Natural killer cell treated with Interleukin-12 subunit alpha and Interleukin-12 subunit beta and Interleukin-15 and Interleukin-18, amount 100 ng/mL, for 72 hours (primary cell): ENCODE measurements around the gene RAB3IL1. TPM values are rescaled to one million over a fixed set of nuclear protein-coding genes. Genes with fewer than 3 reads are reported as not detected.
"Not testable (repeated sequence)": the region's sequence is repeated elsewhere in the genome, so short reads cannot be mapped to it uniquely, and the experiment has no call there.

Experiments
- ATAC-seq, 2 donors: fragments of 150-1000 bp; cut with Tn5 transposase in 1 of 2; sonication (Bioruptor Pico), chemical (Tn5 transposase) in 1 of 2; 2 replicates each; pipeline ENCODE4 v1.10.0; 2021
- DNase-seq: peaks from one replicate; pipeline ENCODE4 v3.0.0; 2022; ENCODE audit warnings: low spot score
- H3K27ac Mint-ChIP-seq, 2 donors: 1 replicate in 1 of 2; 2 replicates in 1 of 2; pipeline ENCODE4 v1.8.0; 2022; ENCODE audit warnings: mixed read lengths in 2 of 2, mild to moderate bottlenecking in 1 of 2, moderate library complexity in 1 of 2
- H3K27me3 Mint-ChIP-seq, 2 donors: 1 replicate in 1 of 2; 2 replicates in 1 of 2; pipeline ENCODE4 v1.8.0; 2022; ENCODE audit warnings: mixed read lengths in 2 of 2
- H3K36me3 Mint-ChIP-seq: one replicate; pipeline ENCODE4 v1.8.0; 2022; ENCODE audit warnings: mixed read lengths
- H3K4me1 Mint-ChIP-seq, 2 donors: 1 replicate in 1 of 2; 2 replicates in 1 of 2; pipeline ENCODE4 v1.8.0; 2022; ENCODE audit warnings: low read depth in 2 of 2, mixed read lengths in 2 of 2, mild to moderate bottlenecking in 1 of 2
- H3K4me3 Mint-ChIP-seq: one replicate; pipeline ENCODE4 v1.8.0; 2022; ENCODE audit warnings: mixed read lengths
- H3K9me3 Mint-ChIP-seq: 2 replicates; pipeline ENCODE4 v1.8.0; 2022; ENCODE audit warnings: mixed read lengths
- total RNA-seq, 2 donors: library from RNA; stranded (reverse); gene quantifications; one replicate each; pipeline ENCODE4 v1.2.3, GENCODE V29; 2022

RAB3IL1 gene
- total RNA-seq, 2 donors from 2014 or later = not detected

DNA sequence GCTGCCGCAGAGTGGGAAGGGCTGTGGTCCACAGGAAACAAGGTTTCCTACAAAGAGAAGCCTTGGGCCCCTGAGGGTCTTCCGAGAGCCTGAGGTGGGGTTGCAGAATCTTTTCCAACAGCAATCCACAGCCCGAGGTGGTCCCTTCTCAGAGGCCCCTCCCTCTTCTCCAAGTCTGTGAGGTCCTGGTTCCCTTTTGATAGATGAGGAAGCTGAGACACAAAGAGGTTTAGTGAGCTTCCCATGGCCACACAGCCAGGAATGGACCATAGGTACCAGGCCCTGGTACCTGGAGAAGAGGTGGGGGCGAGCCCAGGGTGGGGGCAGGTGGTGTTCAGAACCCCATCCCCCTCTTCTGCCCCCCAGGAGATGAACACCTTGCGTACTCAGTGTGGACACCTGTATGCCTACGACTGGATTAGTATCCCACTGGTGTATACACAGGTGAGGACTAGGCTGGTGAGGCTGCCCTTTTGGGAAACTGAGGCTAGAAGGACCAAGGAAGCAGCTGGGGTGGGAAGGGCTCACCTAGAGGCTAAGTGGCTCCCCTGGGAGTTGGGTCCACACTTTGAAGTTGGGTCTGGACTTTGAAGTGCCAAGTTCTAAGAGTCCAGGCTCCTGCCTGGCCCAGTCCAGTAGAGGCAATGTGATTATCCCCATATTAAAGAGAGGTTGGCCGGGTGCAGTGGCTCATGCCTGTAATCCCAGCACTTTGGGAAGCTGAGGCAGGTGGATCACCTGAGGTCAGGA is 39.8 kb upstream of the RAB3IL1 start:
- Mint-ChIP-seq H3K27me3 (peaks cover 2 to 5% of the 10 kb centered on the region in 2 donors), H3K9me3 (no peaks in the 10 kb centered on the region), H3K36me3 (no peaks in the 10 kb centered on the region), H3K4me1 (peaks cover 11 to 24% of the 10 kb centered on the region in 2 donors), H3K4me3 (no peak overlapping the region), H3K27ac (no peak overlapping the region)
- DNase-seq (peak; percentile 57), ATAC-seq (no peak)

DNA sequence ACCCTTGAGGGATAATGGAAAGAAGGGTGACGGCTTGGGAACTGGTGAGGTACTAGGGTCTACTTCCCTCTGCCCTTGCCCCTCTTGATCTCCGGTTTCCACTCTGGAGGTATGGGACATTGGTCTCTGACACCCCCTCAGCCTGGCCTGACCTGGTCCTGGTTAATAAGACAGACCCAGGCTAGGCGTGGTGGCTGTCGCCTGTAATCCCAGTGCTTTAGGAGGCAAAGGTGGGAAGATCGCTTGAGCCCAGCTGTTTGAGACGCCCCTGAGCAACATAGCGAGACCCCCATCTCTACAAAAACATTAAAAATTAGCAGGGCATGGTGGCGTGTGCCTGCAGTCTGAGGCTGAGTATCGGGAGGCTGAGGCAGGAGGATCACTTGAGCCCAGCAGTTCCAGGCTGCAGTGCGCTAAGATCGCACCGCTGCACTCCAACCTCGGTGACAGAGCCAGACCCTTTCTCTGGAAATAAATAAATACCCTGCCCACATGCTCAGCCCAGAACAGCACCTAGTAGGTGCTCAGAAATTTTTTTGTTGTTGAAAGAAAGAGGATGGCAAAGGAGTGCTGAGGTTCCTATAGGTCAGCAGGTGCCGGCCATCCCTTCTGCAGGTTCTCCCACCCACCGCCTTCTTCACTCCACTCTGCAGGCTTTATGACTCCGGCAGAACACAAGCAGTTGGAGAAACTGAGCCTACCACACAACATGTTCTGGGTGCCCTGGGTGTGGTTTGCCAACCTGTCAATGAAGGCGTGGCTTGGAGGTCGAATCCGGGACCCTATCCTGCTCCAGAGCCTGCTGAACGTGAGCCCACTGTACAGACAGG is 39.0 kb upstream of the RAB3IL1 start:
- DNase-seq (peak; percentile 49), ATAC-seq (no peak)
- Mint-ChIP-seq H3K27ac (peak overlapping the region in 1 of 2 donors; percentile 39), H3K4me3 (no peak overlapping the region), H3K36me3 (no peaks in the 10 kb centered on the region), H3K27me3 (peaks cover 2 to 5% of the 10 kb centered on the region in 2 donors), H3K9me3 (no peaks in the 10 kb centered on the region), H3K4me1 (peaks cover 6 to 18% of the 10 kb centered on the region in 2 donors)

GRCh38 chr11:61955422-61956135 is 38.2 kb upstream of the RAB3IL1 start:
- Mint-ChIP-seq H3K27ac (peak overlapping the region in 1 of 2 donors; percentile 82), H3K4me1 (peaks cover 6 to 14% of the 10 kb centered on the region in 2 donors), H3K9me3 (no peaks in the 10 kb centered on the region), H3K27me3 (peaks cover 2 to 5% of the 10 kb centered on the region in 2 donors), H3K4me3 (peak overlapping the region; percentile 45), H3K36me3 (no peaks in the 10 kb centered on the region)
- peak; percentile 60 for DNase-seq
- ATAC-seq = peak; percentile 22 to 47

DNA sequence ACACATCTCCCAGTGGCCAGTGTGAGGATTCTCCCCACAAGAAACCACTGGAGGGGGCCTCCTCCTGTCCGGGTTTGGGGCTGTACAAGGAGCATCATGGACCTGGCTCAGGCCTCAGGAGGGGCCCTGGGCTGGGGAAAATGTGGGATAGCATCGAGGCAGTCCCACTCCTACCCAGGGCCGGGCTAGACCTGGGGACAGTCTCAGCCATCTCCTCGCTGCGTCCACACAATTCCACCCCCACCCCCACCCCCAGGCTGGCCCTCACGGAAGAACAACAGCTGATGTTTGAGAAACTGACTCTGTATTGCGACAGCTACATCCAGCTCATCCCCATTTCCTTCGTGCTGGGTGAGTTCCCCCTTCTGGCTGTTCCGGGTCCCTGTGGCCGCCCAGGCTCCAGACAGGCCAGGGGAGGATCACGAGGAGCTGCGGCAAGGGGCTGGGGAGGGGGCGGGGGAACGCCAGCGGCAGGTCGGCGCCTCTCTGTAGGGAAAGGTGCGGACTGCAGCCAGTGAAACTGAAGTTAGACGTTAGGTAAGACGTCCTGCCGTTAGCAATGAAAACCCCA is 37.6 kb upstream of the RAB3IL1 start:
- peak overlapping the region in 1 of 2 donors; percentile 82 for H3K27ac Mint-ChIP-seq
- no peaks in the 10 kb centered on the region for H3K36me3 Mint-ChIP-seq
- peaks cover 2 to 5% of the 10 kb centered on the region in 2 donors for H3K27me3 Mint-ChIP-seq
- ATAC-seq (peak; percentile 53 to 57), DNase-seq (no peak)
- no peaks in the 10 kb centered on the region for H3K9me3 Mint-ChIP-seq
- H3K4me1 Mint-ChIP-seq = peaks cover 6 to 14% of the 10 kb centered on the region in 2 donors
- peak overlapping the region; percentile 25 for H3K4me3 Mint-ChIP-seq

- Mint-ChIP-seq H3K4me1 (peaks cover 6 to 18% of the 10 kb centered on the region in 2 donors), H3K27me3 (peaks cover 5% of the 10 kb centered on the region in 2 donors), H3K4me3 (no peak overlapping the region), H3K9me3 (no peaks in the 10 kb centered on the region), H3K36me3 (no peaks in the 10 kb centered on the region), H3K27ac (peak overlapping the region in 1 of 2 donors; percentile 82)
- ATAC-seq (no peak), DNase-seq (no peak)
Observed at GRCh38 chr11:61954106-61954850, 36.9 kb upstream of the RAB3IL1 start.

- not testable (repeated sequence) for H3K4me3 Mint-ChIP-seq, H3K27ac Mint-ChIP-seq, DNase-seq, H3K9me3 Mint-ChIP-seq, H3K27me3 Mint-ChIP-seq, H3K36me3 Mint-ChIP-seq, ATAC-seq
- H3K4me1 Mint-ChIP-seq = peaks cover 0 to 14% of the 10 kb centered on the region in 2 donors
Observed at GRCh38 chr11:61953632-61954031, 36.3 kb upstream of the RAB3IL1 start.

- H3K27me3 Mint-ChIP-seq = peaks cover 5% of the 10 kb centered on the region in 2 donors
- H3K27ac Mint-ChIP-seq = no peak overlapping the region
- H3K4me3 Mint-ChIP-seq = no peak overlapping the region
- peaks cover 0 to 14% of the 10 kb centered on the region in 2 donors for H3K4me1 Mint-ChIP-seq
- ATAC-seq (no peak), DNase-seq (no peak)
- no peaks in the 10 kb centered on the region for H3K36me3 Mint-ChIP-seq
- no peaks in the 10 kb centered on the region for H3K9me3 Mint-ChIP-seq
Observed at GRCh38 chr11:61952882-61953281, 35.5 kb upstream of the RAB3IL1 start.

- Mint-ChIP-seq H3K9me3 (no peaks in the 10 kb centered on the region), H3K36me3 (no peaks in the 10 kb centered on the region), H3K27me3 (peaks cover 5% of the 10 kb centered on the region in 2 donors), H3K27ac (peak overlapping the region in 1 of 2 donors; percentile 77), H3K4me3 (no peak overlapping the region), H3K4me1 (peaks cover 0 to 18% of the 10 kb centered on the region in 2 donors)
- ATAC-seq (no peak), DNase-seq (no peak)
Observed at GRCh38 chr11:61951484-61952135, 34.2 kb upstream of the RAB3IL1 start.

DNA sequence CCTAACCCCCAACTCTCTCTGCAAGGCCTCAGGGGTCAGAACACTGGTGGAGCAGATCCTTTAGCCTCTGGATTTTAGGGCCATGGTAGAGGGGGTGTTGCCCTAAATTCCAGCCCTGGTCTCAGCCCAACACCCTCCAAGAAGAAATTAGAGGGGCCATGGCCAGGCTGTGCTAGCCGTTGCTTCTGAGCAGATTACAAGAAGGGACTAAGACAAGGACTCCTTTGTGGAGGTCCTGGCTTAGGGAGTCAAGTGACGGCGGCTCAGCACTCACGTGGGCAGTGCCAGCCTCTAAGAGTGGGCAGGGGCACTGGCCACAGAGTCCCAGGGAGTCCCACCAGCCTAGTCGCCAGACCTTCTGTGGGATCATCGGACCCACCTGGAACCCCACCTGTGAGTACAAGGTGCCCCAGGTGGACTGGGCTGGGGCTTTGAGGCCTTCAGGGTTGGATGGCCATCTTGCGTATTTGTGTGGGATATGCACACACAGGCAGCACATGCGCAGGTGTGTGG is 32.7 kb upstream of the RAB3IL1 start, which contains the start of gene BEST1:
Gene BEST1, plus strand, starts transcription at position 317 of the 513 bp plus-strand sequence. CDS start 1,456 bp downstream, outside the sequence.
- H3K4me1 Mint-ChIP-seq = peaks cover 0 to 16% of the 10 kb centered on the region in 2 donors

DNA sequence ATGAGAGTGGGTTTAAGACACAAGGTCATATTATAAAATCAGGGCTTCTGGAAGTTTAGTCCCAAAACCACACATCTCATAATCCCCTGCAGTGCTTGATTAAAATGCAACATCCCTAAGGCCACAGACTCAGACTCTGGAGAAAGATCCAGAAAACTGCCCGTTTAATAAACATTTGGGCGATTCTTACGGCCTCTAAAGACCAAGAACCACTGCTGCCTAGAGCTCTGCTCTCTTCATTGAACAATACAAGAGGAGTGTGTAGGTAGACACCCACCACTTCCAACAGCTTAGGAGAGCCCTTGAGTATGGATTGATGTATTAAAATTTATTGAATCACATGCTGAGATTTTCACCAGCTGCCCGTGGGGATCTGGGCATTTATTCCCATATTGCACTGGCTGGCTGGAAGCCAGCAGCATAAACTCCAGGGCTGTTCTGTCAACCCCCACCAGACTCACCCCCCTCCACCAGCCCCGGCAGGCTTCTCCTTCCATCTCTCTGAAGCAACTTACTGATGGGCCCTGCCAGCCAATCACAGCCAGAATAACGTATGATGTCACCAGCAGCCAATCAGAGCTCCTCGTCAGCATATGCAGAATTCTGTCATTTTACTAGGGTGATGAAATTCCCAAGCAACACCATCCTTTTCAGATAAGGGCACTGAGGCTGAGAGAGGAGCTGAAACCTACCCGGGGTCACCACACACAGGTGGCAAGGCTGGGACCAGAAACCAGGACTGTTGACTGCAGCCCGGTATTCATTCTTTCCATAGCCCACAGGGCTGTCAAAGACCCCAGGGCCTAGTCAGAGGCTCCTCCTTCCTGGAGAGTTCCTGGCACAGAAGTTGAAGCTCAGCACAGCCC is 32.0 kb upstream of the RAB3IL1 start:
- H3K27me3 Mint-ChIP-seq = peaks cover 5 to 8% of the 10 kb centered on the region in 2 donors
- H3K4me1 Mint-ChIP-seq = peaks cover 0 to 13% of the 10 kb centered on the region in 2 donors
- peak overlapping the region in 1 of 2 donors; percentile 61 for H3K27ac Mint-ChIP-seq
- no peak for DNase-seq
- H3K9me3 Mint-ChIP-seq = no peaks in the 10 kb centered on the region
- no peaks in the 10 kb centered on the region for H3K36me3 Mint-ChIP-seq
- H3K4me3 Mint-ChIP-seq = no peak overlapping the region
- ATAC-seq = peak in 1 of 2 donors; percentile 37

More for the DNA sequence above, 32.7 kb upstream of the RAB3IL1 start, which contains the start of gene BEST1:
- no peak for DNase-seq
- Mint-ChIP-seq H3K9me3 (no peaks in the 10 kb centered on the region), H3K27ac (peak within 1 kb of the TSS in 1 of 2 donors; percentile 61), H3K36me3 (no peaks in the 10 kb centered on the region), H3K27me3 (peaks cover 5 to 7% of the 10 kb centered on the region in 2 donors), H3K4me3 (no peak within 1 kb of the TSS)
- ATAC-seq = no peak

DNA sequence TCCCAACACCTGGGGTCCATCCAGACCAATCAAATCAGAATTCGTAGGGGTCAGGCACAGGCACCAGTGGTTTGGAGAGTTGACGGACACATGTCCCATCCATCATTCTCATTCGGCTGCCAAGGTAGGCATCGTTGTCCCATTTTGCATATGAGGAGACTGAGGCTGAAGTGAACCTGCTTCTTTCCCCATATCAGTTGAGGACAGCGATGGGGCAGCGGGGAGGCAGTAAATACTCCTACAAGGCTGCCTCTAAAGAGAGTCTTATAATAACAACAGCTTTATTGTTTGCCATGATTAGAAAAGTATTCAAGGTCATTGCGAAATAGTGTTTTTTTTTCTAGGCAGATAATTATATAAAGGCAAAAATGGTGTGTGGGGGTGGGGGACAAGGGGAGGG is 31.1 kb upstream of the RAB3IL1 start:
- peaks cover 0 to 10% of the 10 kb centered on the region in 2 donors for H3K4me1 Mint-ChIP-seq
- DNase-seq (no peak), ATAC-seq (no peak)
- H3K4me3 Mint-ChIP-seq = no peak overlapping the region
- no peaks in the 10 kb centered on the region for H3K36me3 Mint-ChIP-seq
- H3K9me3 Mint-ChIP-seq = no peaks in the 10 kb centered on the region
- peak overlapping the region in 1 of 2 donors; percentile 61 for H3K27ac Mint-ChIP-seq
- peaks cover 8 to 11% of the 10 kb centered on the region in 2 donors for H3K27me3 Mint-ChIP-seq
